HG03520 (cell line): ENCODE measurements around the gene FGGY.

Experiments
- ATAC-seq: cut with Tn5 transposase; IDR thresholded peaks from one replicate; pipeline ENCODE4 v1.9.1; 2021; ENCODE audit warnings: mild to moderate bottlenecking, moderate library complexity; ENCODE audit not compliant: unreplicated experiment

Gene FGGY

GRCh38 chr1:59669752-59670312 lies 372.9 kb downstream of the FGGY start:
- ATAC-seq = no peak

GRCh38 chr1:59670662-59671061 lies 373.8 kb downstream of the FGGY start:
- no peak for ATAC-seq

GRCh38 chr1:59671066-59671952 lies 374.4 kb downstream of the FGGY start:
- ATAC-seq = no peak

GRCh38 chr1:59671953-59672305 lies 375.0 kb downstream of the FGGY start:
- ATAC-seq = no peak

GRCh38 chr1:59672851-59673572 lies 376.1 kb downstream of the FGGY start:
- no peak for ATAC-seq

- no peak for ATAC-seq
Measured at GRCh38 chr1:59673573-59674450, 376.9 kb downstream of the FGGY start.

- ATAC-seq = no peak
Measured at GRCh38 chr1:59674595-59674994, 377.7 kb downstream of the FGGY start.

- no peak for ATAC-seq
Measured at GRCh38 chr1:59675936-59676335, 379.0 kb downstream of the FGGY start.

- no peak for ATAC-seq
Measured at GRCh38 chr1:59678040-59678439, 381.1 kb downstream of the FGGY start.

- no peak for ATAC-seq
Measured at GRCh38 chr1:59678493-59679228, 381.8 kb downstream of the FGGY start.

- no peak for ATAC-seq
Measured at GRCh38 chr1:59680044-59680443, 383.1 kb downstream of the FGGY start.

GRCh38 chr1:59682396-59683080 lies 385.6 kb downstream of the FGGY start:
- ATAC-seq = no peak

- no peak for ATAC-seq
Measured at GRCh38 chr1:59683197-59683596, 386.3 kb downstream of the FGGY start.

- no peak for ATAC-seq
Measured at GRCh38 chr1:59684698-59685097, 387.8 kb downstream of the FGGY start.

- ATAC-seq = no peak
Measured at GRCh38 chr1:59685101-59685500, 388.2 kb downstream of the FGGY start.

GRCh38 chr1:59685666-59686065 lies 388.8 kb downstream of the FGGY start:
- no peak for ATAC-seq

- no peak for ATAC-seq
Measured at GRCh38 chr1:59686170-59686569, 389.3 kb downstream of the FGGY start.

- ATAC-seq = no peak
Measured at GRCh38 chr1:59686574-59686973, 389.7 kb downstream of the FGGY start.

GRCh38 chr1:59687081-59687480 lies 390.2 kb downstream of the FGGY start:
- no peak for ATAC-seq

GRCh38 chr1:59688976-59689375 lies 392.1 kb downstream of the FGGY start:
- ATAC-seq = no peak
